ENCODE data around the gene KEAP1.

KEAP1 gene

GRCh38 chr19:10508036-10508435 is 4.9 kb upstream of the KEAP1 start:
- no peak for TF ChIP-seq CTCF (conservative IDR thresholded peaks at IDR 0.05; ENCODE audit: low read length)
- DNase-seq (ENCODE audit: low read depth): no peak
- no peak overlapping the region for H3K4me3 ChIP-seq (ENCODE audit: low read length)

GRCh38 chr19:10505583-10506229 is 2.5 kb upstream of the KEAP1 start:
- H3K4me3 ChIP-seq (ENCODE audit: low read length): no peak overlapping the region
- peak; percentile 61 for DNase-seq (ENCODE audit: low read depth)
- peak; percentile 80 for TF ChIP-seq CTCF (conservative IDR thresholded peaks at IDR 0.05; ENCODE audit: low read length)

GRCh38 chr19:10502524-10503001 is 593 bp downstream of the KEAP1 start:
- peak; percentile 90 for DNase-seq (ENCODE audit: low read depth)
- no peak for TF ChIP-seq CTCF (conservative IDR thresholded peaks at IDR 0.05; ENCODE audit: low read length)
- peak overlapping the region; percentile 93 for H3K4me3 ChIP-seq (ENCODE audit: low read length)

GRCh38 chr19:10501971-10502523 is 1.1 kb downstream of the KEAP1 start:
- H3K4me3 ChIP-seq (ENCODE audit: low read length): peak overlapping the region; percentile 93
- no peak for TF ChIP-seq CTCF (conservative IDR thresholded peaks at IDR 0.05; ENCODE audit: low read length)
- peak; percentile 46 for DNase-seq (ENCODE audit: low read depth)

GRCh38 chr19:10500247-10500592 is 2.9 kb downstream of the KEAP1 start:
- no peak overlapping the region for H3K4me3 ChIP-seq (ENCODE audit: low read length)
- no peak for DNase-seq (ENCODE audit: low read depth)
- TF ChIP-seq CTCF (conservative IDR thresholded peaks at IDR 0.05; ENCODE audit: low read length): no peak

GRCh38 chr19:10499550-10500246 is 3.5 kb downstream of the KEAP1 start:
- no peak for DNase-seq (ENCODE audit: low read depth)
- H3K4me3 ChIP-seq (ENCODE audit: low read length): no peak overlapping the region
- no peak for TF ChIP-seq CTCF (conservative IDR thresholded peaks at IDR 0.05; ENCODE audit: low read length)

- no peak for DNase-seq (ENCODE audit: low read depth)
- TF ChIP-seq CTCF (conservative IDR thresholded peaks at IDR 0.05; ENCODE audit: low read length): no peak
- no peak overlapping the region for H3K4me3 ChIP-seq (ENCODE audit: low read length)
Observed at GRCh38 chr19:10497371-10497770, 5.8 kb downstream of the KEAP1 start.
